ENCODE data around the gene SUCO.
A peak's percentile ranks its signal among the peaks of the same experiment; 100 is the strongest.
"Not testable (repeated sequence)": the region's sequence is repeated elsewhere in the genome, so short reads cannot be mapped to it uniquely, and the experiment has no call there.

SUCO gene

DNA sequence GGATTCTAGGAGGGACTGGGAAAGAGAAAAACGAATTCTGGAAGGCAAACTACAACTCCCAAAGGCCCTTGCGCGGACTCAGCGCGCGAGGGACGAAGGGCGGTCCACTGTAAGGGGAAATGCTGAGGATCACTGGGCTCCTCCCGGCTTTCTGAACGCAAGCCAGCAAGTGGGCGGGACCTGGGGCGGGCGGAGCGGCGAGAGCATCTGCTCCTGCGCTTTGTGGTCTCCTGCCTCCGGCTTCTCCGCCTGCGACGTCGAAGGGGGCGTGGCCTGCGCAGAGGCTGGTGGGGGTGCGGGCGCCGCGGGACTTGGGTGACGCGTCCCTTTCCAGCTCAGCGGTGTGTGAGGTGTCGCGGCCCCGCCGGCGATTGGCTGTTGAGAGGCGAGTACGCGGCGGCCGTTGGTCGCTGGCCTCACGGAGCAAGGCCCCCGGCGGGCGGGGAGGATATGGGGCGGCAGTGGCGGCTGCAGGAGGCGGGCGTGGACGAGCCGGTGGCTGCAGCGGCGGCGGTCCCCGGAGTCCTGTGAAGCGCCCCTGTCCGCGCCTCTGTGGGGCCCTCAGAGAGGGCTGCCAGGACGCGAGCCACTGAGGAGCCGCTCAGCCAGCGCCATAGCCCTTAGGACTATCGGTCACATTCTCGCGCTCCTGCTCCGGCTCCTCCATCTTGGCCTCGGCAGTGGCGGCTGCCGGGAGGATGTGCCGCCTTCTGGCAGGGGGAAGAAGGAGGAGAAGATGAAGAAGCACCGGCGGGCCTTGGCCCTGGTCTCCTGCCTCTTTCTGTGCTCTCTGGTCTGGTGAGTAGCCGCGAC, at the start of gene SUCO:
Gene SUCO, plus strand, starts transcription at position 451 of the 813 bp plus-strand sequence. Its CDS starts 286 bp downstream, at position 737.
- peak; percentile 99 for DNase-seq (ENCODE audit: low read depth)

DNA sequence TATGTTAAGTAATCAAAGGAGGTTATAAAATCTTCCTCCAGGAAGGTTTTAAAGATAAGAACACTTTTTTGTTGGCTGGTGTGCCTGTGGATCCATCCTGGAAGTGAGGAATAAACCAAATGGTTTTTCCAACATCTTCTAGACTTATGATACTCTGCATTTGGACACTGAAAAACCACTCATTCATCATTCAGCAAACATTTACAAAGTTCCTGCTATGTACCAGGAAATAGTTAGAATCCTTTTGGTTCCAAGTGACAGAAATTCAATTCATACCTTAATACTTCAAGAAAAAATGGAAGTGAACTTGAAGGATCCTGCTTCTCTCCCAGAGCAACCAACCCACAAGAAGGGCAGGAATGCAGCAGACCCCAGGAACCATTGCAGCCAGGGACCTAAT, 49.5 kb upstream of the SUCO start:
- no peak for DNase-seq (ENCODE audit: low read depth)

- DNase-seq (ENCODE audit: low read depth) = no peak
Measured at GRCh38 chr1:172484252-172484651, 48.7 kb upstream of the SUCO start.

DNA sequence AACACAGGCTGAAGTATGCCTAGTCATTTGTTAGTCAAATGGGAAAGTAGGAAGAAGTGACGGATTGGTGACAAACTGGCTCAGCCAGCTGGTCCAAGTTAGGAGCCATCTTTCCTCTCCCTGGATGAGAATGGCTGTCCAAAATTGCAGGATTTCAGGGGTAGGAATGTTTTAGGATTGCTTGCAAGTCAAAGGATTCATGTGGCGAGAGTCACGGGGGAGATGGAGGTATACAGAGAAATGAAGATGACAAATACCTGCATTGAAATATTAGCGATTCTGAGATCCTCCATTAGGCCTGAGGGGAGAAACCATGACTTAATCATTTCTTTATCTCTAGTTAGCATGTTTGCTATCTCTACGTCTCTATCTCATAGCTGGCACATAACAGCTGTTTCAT, 47.3 kb upstream of the SUCO start:
- DNase-seq (ENCODE audit: low read depth) = no peak

- DNase-seq (ENCODE audit: low read depth) = no peak
Measured at GRCh38 chr1:172486805-172487454, 46.0 kb upstream of the SUCO start.

DNA sequence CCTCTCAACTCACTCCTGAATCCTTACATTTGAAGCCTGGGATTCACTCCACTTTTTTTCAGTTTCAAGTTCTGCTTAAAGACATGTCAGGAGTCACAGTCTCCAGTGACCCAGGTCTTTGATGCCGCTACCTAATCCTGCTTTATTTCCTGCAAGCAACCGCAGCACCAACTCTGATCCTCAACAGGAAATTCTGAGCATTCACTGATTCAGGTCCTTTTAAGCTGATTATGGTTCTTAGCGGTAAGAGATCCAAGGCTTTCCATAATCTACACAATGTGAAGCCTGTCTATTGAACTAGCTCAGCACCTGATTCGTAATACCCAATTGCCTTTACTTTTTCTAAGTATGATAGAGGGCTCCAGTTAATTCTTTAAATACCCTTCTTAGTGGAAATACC, 45.4 kb upstream of the SUCO start:
- DNase-seq (ENCODE audit: low read depth) = no peak

- no peak for DNase-seq (ENCODE audit: low read depth)
Measured at GRCh38 chr1:172488393-172488792, 44.6 kb upstream of the SUCO start.

DNA sequence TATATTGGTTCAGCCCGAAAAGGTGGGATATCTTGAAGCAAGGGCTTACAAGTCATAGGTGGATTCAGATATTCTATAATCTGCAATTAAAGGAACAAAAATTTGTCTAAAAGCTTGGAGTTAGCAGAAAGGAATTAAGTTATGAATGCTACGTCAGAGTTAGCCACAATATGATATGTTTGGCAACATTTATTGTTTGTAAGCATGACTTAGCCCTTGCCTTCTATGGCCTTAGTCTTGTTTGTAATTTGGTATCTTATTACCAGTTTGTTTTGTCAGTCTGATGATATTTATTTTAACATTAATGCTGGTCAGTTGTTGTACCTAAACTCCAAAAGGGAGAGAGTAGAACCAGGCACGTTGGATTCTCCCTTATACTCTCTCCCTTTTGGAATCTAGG, 43.1 kb upstream of the SUCO start:
- DNase-seq (ENCODE audit: low read depth) = no peak

DNA sequence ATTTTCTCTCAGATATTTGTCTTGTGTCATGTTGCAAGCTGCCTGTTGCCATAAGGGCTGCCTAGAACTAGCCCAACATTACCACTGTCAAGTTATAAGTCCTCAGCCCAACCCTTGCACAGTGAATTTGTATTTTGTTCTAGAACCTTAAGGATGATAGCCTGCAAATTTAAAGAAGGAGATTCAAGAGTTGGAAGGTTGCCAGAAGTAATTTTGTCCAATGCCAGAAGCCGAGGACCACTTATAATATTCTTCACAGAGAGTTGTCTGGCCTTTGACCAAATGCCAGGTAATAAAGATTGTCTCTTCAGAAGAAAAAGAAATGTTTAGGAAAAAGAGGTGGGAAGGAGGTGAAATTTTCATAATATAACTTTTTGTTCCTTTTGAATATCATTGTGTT, 40.5 kb upstream of the SUCO start:
- DNase-seq (ENCODE audit: low read depth) = no peak

DNA sequence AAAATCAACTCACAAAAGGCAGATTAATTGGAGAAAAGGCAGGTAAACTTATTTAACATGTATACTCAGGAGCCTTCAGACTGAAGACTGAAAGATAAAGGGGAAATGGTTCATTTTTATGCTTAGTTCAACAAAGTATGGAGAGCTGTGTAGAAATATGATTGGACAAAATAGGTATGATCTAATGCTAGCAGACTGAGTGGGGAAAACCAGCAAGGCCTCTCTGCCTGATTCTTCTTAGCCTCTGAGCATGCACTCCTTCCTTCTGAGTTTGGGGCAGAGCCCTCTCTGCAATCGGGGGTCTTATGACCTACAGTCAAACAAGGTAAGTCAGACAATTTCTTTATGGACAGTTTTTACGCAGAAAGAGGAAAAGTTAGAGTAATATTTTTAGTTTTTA, 38.8 kb upstream of the SUCO start:
- no peak for DNase-seq (ENCODE audit: low read depth)

- DNase-seq (ENCODE audit: low read depth) = not testable (repeated sequence)
Measured at GRCh38 chr1:172496127-172496526, 36.8 kb upstream of the SUCO start.

DNA sequence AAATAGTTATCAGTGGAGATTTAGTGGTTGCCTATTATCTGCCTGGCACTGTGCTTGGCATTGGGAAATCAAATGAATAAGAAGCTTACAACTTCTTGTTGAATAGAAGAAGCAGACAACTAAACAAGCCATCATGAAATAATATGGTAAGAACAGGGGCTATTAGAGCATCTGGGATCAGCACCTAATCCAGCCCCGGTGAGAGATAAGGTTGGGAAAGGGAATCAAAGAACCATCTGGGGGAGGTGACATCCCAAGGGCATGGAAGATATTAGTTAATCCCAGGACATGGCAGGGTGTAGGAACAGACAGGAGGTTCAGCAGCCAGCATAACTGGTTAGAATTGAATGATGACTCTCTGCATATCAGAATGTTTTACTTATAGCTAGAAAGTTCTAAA, 36.3 kb upstream of the SUCO start:
- DNase-seq (ENCODE audit: low read depth) = no peak

DNA sequence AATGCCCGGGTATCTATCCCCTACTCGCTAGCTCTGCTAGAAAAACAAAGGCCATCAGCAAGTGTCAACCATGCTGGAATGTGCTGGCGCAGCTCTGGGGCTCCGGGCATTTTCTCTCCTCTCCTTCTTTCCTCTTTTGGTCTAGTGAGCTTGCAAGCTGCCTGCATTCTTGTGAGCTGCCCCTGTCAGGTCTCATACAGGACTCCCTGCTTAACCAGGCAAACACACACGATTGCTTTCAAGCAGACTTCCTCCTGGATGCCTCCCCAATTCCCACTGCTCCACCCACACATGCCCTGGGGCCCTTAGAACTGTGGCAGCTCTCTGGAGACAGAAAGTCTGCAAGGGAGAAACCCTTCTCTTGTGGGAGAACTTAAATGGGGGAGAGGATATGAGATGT, 35.7 kb upstream of the SUCO start:
- peak; percentile 3 for DNase-seq (ENCODE audit: low read depth)

DNA sequence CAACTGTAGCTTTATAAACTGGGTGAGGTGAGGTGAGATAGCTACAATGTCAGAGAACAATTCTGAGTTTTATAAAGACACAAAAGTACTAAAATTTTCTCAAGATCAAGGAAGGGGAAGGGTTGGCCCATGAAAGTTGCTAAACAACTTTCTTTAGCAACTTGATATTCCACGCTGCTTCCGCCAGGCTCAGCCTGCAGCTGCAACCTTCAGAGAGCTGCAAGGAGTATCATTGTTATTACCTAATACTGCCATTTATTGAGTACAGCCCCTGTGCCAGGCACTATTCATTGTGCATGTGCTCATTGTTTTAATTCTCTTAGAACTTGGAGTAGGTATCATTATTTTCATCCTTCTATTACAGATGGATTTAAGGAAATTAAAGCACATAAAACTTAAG, 34.1 kb upstream of the SUCO start:
- DNase-seq (ENCODE audit: low read depth) = no peak

GRCh38 chr1:172499636-172500141, 33.3 kb upstream of the SUCO start:
- no peak for DNase-seq (ENCODE audit: low read depth)

DNA sequence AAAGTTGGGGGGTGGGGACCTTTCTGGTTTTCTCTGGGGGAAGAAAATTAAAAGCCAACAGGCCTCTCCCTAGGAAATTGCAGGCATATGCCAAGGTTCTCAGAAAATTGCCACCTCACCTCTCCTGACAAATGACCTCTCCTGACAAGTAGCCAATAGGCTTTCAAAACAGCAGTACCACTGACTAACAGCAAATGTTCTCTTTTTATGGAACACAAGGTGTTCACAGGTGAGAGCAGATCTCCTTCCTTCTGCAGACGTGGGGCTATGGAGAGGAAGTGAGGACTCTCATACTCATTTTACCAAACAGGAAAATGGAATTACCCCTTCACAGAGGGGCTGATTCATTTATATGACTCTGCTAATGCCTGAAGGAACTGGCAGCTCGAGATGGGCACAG, 32.7 kb upstream of the SUCO start:
- DNase-seq (ENCODE audit: low read depth) = no peak

DNA sequence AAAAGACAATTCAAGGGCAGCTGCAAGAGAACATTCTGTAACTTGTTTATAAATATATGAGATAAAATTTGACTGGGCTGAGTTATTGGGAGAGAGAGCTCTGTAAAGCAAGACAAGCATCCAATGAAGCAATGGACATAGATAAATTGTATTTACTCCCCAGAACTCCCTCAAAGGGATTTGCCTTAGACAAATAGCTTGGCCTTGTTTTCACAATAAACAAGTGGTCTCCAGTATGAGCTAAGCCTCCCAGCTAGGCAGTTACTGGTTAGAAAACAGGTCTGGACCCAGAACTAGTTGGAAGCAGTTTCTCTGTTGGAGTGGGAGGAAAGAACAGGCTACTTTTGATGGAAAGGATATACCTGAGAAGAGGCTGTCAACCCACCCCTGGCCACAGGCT, 25.2 kb upstream of the SUCO start:
- no peak for DNase-seq (ENCODE audit: low read depth)

- DNase-seq (ENCODE audit: low read depth) = no peak
Measured at GRCh38 chr1:172510479-172510878, 22.5 kb upstream of the SUCO start.

DNA sequence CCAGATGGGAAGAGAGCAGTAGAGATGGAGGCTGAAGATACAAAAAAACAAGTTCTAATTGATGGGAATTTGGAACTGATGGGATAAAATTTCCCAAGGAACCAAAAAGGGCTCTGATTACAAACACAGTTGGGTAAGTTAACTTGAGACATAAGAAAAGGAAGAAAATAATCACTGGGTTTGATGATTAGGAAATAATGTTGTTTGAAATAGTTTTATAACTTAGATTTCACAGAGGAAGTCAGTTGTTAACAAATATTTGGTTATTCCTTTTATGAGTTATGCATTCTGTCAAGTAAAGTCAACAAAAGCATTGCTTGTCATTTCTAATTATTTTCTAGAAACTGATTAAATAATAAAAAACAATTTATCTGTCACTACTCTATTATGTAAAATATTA, 20.4 kb upstream of the SUCO start:
- DNase-seq (ENCODE audit: low read depth) = no peak

- no peak for DNase-seq (ENCODE audit: low read depth)
Measured at GRCh38 chr1:172513479-172513878, 19.5 kb upstream of the SUCO start.

DNA sequence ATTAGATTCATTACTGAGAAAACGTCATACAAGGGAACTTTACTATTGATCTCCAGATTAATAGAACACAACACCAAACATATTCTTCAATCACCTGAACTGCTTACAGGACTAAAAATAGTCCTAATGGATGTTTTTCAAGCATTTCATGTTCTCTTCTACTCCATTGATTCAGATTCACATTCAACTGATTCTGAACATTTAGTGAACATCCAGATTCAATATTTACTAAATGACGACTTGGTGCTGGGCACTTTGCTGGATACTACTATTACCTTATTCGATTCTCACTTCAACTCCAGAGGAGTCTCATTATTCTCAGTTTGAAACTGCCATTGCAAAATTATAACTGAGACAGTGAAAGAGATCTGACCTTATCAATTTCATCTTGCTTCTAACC, 18.8 kb upstream of the SUCO start:
- DNase-seq (ENCODE audit: low read depth) = no peak

- DNase-seq (ENCODE audit: low read depth) = no peak
Measured at GRCh38 chr1:172515436-172515835, 17.5 kb upstream of the SUCO start.

DNA sequence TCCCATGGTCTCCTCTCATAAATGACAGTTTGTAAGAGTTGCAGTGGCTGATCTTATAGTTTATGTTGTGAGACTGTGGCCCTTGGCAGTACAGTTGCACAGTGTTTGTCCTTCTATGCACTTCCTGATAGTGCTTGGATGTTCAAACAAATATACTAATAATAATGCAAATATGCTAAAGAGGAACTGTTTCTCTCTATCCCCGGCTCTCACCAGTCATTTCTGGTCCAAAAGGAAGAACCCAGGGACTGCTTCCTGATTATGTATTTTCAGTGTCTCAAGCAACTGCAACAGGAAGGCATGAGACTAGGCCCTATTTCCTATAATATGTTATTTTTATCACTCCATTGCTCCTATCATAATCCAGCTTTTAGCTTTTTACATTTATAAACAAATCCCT, 17.0 kb upstream of the SUCO start:
- DNase-seq (ENCODE audit: low read depth) = no peak

- no peak for DNase-seq (ENCODE audit: low read depth)
Measured at GRCh38 chr1:172517081-172517480, 15.9 kb upstream of the SUCO start.
